K562 (cell line): Measurements from ENCODE around the gene PROK1. TPM values are rescaled to one million over a fixed set of nuclear protein-coding genes. Genes with fewer than 3 reads are reported as not detected.

ENCODE experiments used
- DNMT1 ChIP-seq: fragments of 450-650 bp; IDR thresholded peaks from 2 replicates; pipeline ENCODE4 v1.6.1; 2016; ENCODE audit warnings: antibody characterized with exemption, mild to moderate bottlenecking
- GATAD2A ChIP-seq: fragments of 450-650 bp; IDR thresholded peaks from 2 replicates; pipeline ENCODE4 v1.6.1; 2017
- HNRNPL ChIP-seq: fragments of 200-400 bp; formaldehyde crosslinking; IDR thresholded peaks from 2 replicates; pipeline ENCODE4 v1.6.1; 2017; ENCODE audit warnings: low read depth, mild to moderate bottlenecking, low read length
- LCOR ChIP-seq: sonication (generic); formaldehyde crosslinking; IDR thresholded peaks from 2 replicates; pipeline ENCODE4 v1.8.0; 2022; ENCODE audit warnings: mild to moderate bottlenecking, missing genetic modification reagents
- MXI1 ChIP-seq: IDR thresholded peaks from 2 replicates; pipeline ENCODE4 v1.6.1; 2011; ENCODE audit warnings: low read depth, mild to moderate bottlenecking, improper control_type of control experiment, low read length
- RERE ChIP-seq: sonication (generic); formaldehyde crosslinking; IDR thresholded peaks from 2 replicates; pipeline ENCODE4 v1.8.0; 2023; ENCODE audit warnings: missing genetic modification reagents, mild to moderate bottlenecking, borderline replicate concordance
- SMAD2 ChIP-seq: fragments of 150-350 bp; IDR thresholded peaks from 2 replicates; pipeline ENCODE4 v1.6.1; 2014; ENCODE audit warnings: low read depth, mild to moderate bottlenecking, low read length
- ZBTB8A ChIP-seq: fragments of 450-650 bp; IDR thresholded peaks from 2 replicates; pipeline ENCODE4 v1.6.1; 2018; ENCODE audit warnings: mild to moderate bottlenecking, moderate library complexity; ENCODE audit not compliant: partially characterized antibody
- polyA plus RNA-seq, 8 experiments: library from polyadenylated mRNA; depleted of rRNA in 4 of 8; stranded (reverse) in 5 of 8; unstranded in 3 of 8; fragments of >200 nt; fragmentation: Nextera tagmentation in 2 of 8; fragmentation: Illumina TruSeq in 1 of 8; extraction: Ambion mirVana in 2 of 8; extraction: Trizol in 1 of 8; gene quantifications; 2 replicates each; pipeline versions ENCODE4 v1.2.1 to v1.2.3, GENCODE V29; 2011 to 2014; ENCODE audit warnings: inconsistent platforms in 1 of 8, missing spikeins in 1 of 8
- total RNA-seq, 7 experiments: library from RNA; depleted of rRNA in 6 of 7; stranded (reverse); fragments of >200 nt in 6 of 7; fragmentation: Illumina TruSeq in 2 of 7; extraction: Trizol in 2 of 7; gene quantifications; 2 replicates each; pipeline versions ENCODE4 v1.2.1 to v1.2.3, GENCODE V29; 2011 to 2021; ENCODE audit warnings: low replicate concordance in 1 of 7
- TF ChIP-seq, protein P1 (sequence below): IDR thresholded peaks from 2 replicates; pipeline ENCODE4 v1.6.1; 2011; ENCODE audit warnings: borderline replicate concordance, low read depth, mild to moderate bottlenecking, moderate library complexity, low read length; ENCODE audit not compliant: insufficient read depth, poor library complexity, severe bottlenecking
- TF ChIP-seq, protein P2 (sequence below): sonication (generic); IDR thresholded peaks from 2 replicates; pipeline ENCODE4 v1.6.1; 2016

The PROK1 gene
- total and polyA plus RNA-seq, 9 of the 15 experiments (the other 6 are each of a cell fraction or from before 2014, with no cell fraction given), result 0.15 TPM; not detected in 8

GRCh38 chr1:110478886-110479285 is 27.9 kb downstream of the PROK1 start (continued):
- TF ChIP-seq, protein P1, sequence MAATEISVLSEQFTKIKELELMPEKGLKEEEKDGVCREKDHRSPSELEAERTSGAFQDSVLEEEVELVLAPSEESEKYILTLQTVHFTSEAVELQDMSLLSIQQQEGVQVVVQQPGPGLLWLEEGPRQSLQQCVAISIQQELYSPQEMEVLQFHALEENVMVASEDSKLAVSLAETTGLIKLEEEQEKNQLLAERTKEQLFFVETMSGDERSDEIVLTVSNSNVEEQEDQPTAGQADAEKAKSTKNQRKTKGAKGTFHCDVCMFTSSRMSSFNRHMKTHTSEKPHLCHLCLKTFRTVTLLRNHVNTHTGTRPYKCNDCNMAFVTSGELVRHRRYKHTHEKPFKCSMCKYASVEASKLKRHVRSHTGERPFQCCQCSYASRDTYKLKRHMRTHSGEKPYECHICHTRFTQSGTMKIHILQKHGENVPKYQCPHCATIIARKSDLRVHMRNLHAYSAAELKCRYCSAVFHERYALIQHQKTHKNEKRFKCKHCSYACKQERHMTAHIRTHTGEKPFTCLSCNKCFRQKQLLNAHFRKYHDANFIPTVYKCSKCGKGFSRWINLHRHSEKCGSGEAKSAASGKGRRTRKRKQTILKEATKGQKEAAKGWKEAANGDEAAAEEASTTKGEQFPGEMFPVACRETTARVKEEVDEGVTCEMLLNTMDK, result no peak
- TF ChIP-seq SMAD2 (no peak), GATAD2A (no peak), RERE (no peak), DNMT1 (no peak), HNRNPL (no peak), MXI1 (no peak), LCOR (CRISPR knock-in tag) (no peak), ZBTB8A (no peak)
- TF ChIP-seq, protein P2, sequence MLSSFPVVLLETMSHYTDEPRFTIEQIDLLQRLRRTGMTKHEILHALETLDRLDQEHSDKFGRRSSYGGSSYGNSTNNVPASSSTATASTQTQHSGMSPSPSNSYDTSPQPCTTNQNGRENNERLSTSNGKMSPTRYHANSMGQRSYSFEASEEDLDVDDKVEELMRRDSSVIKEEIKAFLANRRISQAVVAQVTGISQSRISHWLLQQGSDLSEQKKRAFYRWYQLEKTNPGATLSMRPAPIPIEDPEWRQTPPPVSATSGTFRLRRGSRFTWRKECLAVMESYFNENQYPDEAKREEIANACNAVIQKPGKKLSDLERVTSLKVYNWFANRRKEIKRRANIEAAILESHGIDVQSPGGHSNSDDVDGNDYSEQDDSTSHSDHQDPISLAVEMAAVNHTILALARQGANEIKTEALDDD, result no peak
- TF ChIP-seq, all 486 proteins: peak for 0
